Fibroblast of lung (primary cell): Measurements from ENCODE around the gene JAG1.

Source experiments
- EZH2 ChIP-seq: IDR thresholded peaks from 2 replicates; pipeline ENCODE4 v1.5.1; 2012; ENCODE audit warnings: low read length, control low read depth, mild to moderate bottlenecking; ENCODE audit errors: missing control alignments
- TF ChIP-seq, protein P1 (sequence below), 2 donors: IDR thresholded peaks in 1 of 2; conservative IDR thresholded peaks in 1 of 2; 1 replicate in 1 of 2; 2 replicates in 1 of 2; pipeline ENCODE4 v1.5.1; 2011 to 2012; ENCODE audit warnings: low read length in 2 of 2, control low read depth in 1 of 2, inconsistent platforms in 1 of 2, low read depth in 1 of 2, mild to moderate bottlenecking in 1 of 2

DNA sequence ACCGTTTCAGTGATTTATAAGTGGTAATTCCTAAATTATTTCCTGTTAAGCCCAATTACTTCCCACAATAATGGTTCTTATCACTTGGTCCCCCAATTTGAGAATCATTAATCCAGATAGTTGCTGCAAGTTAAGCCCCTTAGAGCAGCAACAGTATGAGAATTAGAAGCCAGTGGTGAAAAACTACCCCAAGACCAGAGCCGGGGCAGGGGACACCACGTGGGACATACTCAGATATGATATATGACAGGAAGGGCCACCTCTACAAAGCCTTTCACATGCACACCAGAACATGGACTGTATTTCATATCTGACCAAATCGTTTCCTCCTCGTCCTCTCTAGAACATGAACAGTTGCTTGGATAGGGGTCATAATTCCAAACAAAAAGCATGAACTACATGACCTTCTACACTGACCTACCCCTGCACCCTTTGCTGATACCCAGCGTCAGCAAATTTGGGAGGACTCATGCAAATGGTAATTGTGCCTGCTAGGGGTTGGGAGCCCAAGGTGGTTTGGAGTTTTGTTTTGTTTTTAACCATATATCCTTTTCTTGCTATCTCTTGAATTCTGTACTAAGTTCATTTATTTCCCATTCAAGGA, 3.9 kb downstream of the JAG1 start:
- TF ChIP-seq, protein P1, sequence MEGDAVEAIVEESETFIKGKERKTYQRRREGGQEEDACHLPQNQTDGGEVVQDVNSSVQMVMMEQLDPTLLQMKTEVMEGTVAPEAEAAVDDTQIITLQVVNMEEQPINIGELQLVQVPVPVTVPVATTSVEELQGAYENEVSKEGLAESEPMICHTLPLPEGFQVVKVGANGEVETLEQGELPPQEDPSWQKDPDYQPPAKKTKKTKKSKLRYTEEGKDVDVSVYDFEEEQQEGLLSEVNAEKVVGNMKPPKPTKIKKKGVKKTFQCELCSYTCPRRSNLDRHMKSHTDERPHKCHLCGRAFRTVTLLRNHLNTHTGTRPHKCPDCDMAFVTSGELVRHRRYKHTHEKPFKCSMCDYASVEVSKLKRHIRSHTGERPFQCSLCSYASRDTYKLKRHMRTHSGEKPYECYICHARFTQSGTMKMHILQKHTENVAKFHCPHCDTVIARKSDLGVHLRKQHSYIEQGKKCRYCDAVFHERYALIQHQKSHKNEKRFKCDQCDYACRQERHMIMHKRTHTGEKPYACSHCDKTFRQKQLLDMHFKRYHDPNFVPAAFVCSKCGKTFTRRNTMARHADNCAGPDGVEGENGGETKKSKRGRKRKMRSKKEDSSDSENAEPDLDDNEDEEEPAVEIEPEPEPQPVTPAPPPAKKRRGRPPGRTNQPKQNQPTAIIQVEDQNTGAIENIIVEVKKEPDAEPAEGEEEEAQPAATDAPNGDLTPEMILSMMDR (conservative IDR thresholded peaks at IDR 0.05 in 1 of 2, IDR thresholded peaks at IDR 0.05 in 1 of 2; ENCODE audit: low read depth in 1 of 2, low read length in 2 of 2) = no peak
- TF ChIP-seq EZH2 = no peak
